Breast epithelium (tissue), 3 donors: ENCODE data around the gene SLC35D2.

Source experiments
- CTCF ChIP-seq, 3 donors: fragments of 450-650 bp; IDR thresholded peaks; one replicate each; pipeline ENCODE4 v1.5.1; 2016 to 2017; ENCODE audit warnings: antibody characterized with exemption in 3 of 3, mild to moderate bottlenecking in 3 of 3, moderate library complexity in 3 of 3
- POLR2A ChIP-seq: fragments of 450-650 bp; IDR thresholded peaks from one replicate; pipeline ENCODE4 v1.6.1; 2016; ENCODE audit warnings: antibody characterized with exemption, mild to moderate bottlenecking, moderate library complexity

GRCh38 chr9:96305171-96305570 is 78.3 kb downstream of the SLC35D2 start:
- TF ChIP-seq CTCF (IDR thresholded peaks at IDR 0.05) (no peak), POLR2A (no peak)
